BJ (cell line): ENCODE measurements around the gene RAI1. TPM values are rescaled to one million over a fixed set of nuclear protein-coding genes. Genes with fewer than 3 reads are reported as not detected.

Source experiments
- CTCF ChIA-PET: fragments of 350-600 bp; formaldehyde crosslinking; extraction: SDS; loops from one replicate; lab custom pipeline; 2021; ENCODE audit warnings: antibody characterized with exemption, inconsistent platforms; lab: Yijun Ruan, JAX
- POLR2A ChIA-PET: fragments of 300-600 bp; sonication (Branson Sonifier 250); formaldehyde crosslinking; extraction: SDS; loops from one replicate; lab custom pipeline; 2021; ENCODE audit warnings: antibody characterized with exemption; lab: Charles Lee
- DNase-seq: peaks from one replicate; pipeline ENCODE4 v3.0.0-alpha.2; 2011; ENCODE audit warnings: low read depth
- H3K27me3 ChIP-seq: 2 replicates; pipeline ENCODE4 v1.6.0; 2011; ENCODE audit warnings: low read length; ENCODE audit not compliant: control insufficient read depth, insufficient read depth
- H3K36me3 ChIP-seq: 2 replicates; pipeline ENCODE4 v1.5.1; 2011; ENCODE audit warnings: low read length; ENCODE audit not compliant: control insufficient read depth, insufficient read depth
- H3K4me3 ChIP-seq: 2 replicates; pipeline ENCODE4 v1.5.1; 2011; ENCODE audit warnings: low read depth, mild to moderate bottlenecking, control low read depth, low read length
- CTCF ChIP-seq: IDR thresholded peaks from 2 replicates; pipeline ENCODE4 v1.5.1; 2011; ENCODE audit warnings: low read depth, mild to moderate bottlenecking, control low read depth, inconsistent platforms, low read length, moderate library complexity; ENCODE audit not compliant: insufficient read depth
- polyA plus RNA-seq: library from polyadenylated mRNA; depleted of rRNA; stranded (reverse); fragments of >200 nt; gene quantifications from 2 replicates; pipeline ENCODE4 v1.2.3, GENCODE V29; 2011

The RAI1 gene
- polyA plus RNA-seq, 1 experiment = 2.4 TPM

GRCh38 chr17:17853811-17854447, 172.7 kb downstream of the RAI1 start:
- Histone ChIP-seq H3K27me3 (no peaks in the 10 kb centered on the region), H3K4me3 (no peak overlapping the region), H3K36me3 (no peaks in the 10 kb centered on the region; the same call in none of the 2 replicates)
- POLR2A ChIA-PET = no interaction called here
- DNase-seq = no peak
- TF ChIP-seq CTCF = no peak
- CTCF ChIA-PET = interaction anchor here (1.6 kb wide), 1 partner anchor 171 kb away, joined by 3 read pairs; no protein-coding TSS in a partner anchor

GRCh38 chr17:17855976-17856375, 174.7 kb downstream of the RAI1 start:
- Histone ChIP-seq H3K27me3 (no peaks in the 10 kb centered on the region), H3K4me3 (no peak overlapping the region), H3K36me3 (peaks cover 2% of the 10 kb centered on the region)
- ChIA-PET CTCF (interaction anchor here (1.1 to 1.5 kb wide), 3 partner anchors 38 to 64 kb away, joined by 3 to 5 read pairs (median 3); no protein-coding TSS in a partner anchor), POLR2A (no interaction called here)
- TF ChIP-seq CTCF = no peak
- DNase-seq = no peak

GRCh38 chr17:17856386-17856785, 175.1 kb downstream of the RAI1 start:
- CTCF ChIA-PET = interaction anchor here (1.1 kb wide), 1 partner anchor 63 kb away, joined by 3 read pairs; no protein-coding TSS in a partner anchor
- no peak overlapping the region for H3K4me3 ChIP-seq
- peaks cover 2% of the 10 kb centered on the region for H3K36me3 ChIP-seq
- no peak for TF ChIP-seq CTCF
- H3K27me3 ChIP-seq = no peaks in the 10 kb centered on the region
- POLR2A ChIA-PET = no interaction called here
- DNase-seq = no peak

GRCh38 chr17:17857496-17857895, 176.2 kb downstream of the RAI1 start:
- no peak overlapping the region for H3K4me3 ChIP-seq
- peaks cover 2% of the 10 kb centered on the region for H3K36me3 ChIP-seq
- no peaks in the 10 kb centered on the region for H3K27me3 ChIP-seq
- ChIA-PET CTCF (interaction anchor here (0.8 to 1.5 kb wide), 5 partner anchors 9 to 177 kb away, joined by 3 to 4 read pairs (median 3); no protein-coding TSS in a partner anchor), POLR2A (no interaction called here)
- no peak for DNase-seq
- TF ChIP-seq CTCF = no peak

GRCh38 chr17:17859909-17860765, 178.9 kb downstream of the RAI1 start:
- Histone ChIP-seq H3K36me3 (peaks cover 3% of the 10 kb centered on the region), H3K27me3 (no peaks in the 10 kb centered on the region), H3K4me3 (no peak overlapping the region)
- ChIA-PET POLR2A (no interaction called here), CTCF (interaction anchor here (0.6 to 6.9 kb wide), 21 partner anchors 10 to 185 kb away, joined by 3 to 78 read pairs (median 5); partner anchors contain the start of gene SREBF1)
- TF ChIP-seq CTCF = peak; percentile 96
- no peak for DNase-seq
